PC-3 (cell line): ENCODE measurements around the gene PPP1R1B.

Source experiments
- EZH2phosphoT487 ChIP-seq: fragments of 300-600 bp; sonication (generic); IDR thresholded peaks from 2 replicates; pipeline ENCODE4 v1.6.1; 2018; ENCODE audit warnings: mild to moderate bottlenecking, antibody characterized with exemption, low read length, borderline replicate concordance
- TF ChIP-seq, protein P1 (sequence below): fragments of 300-600 bp; sonication (generic); conservative IDR thresholded peaks from 2 replicates; pipeline ENCODE4 v1.5.1; 2017; ENCODE audit warnings: antibody characterized with exemption, low read depth, mild to moderate bottlenecking, low read length

DNA sequence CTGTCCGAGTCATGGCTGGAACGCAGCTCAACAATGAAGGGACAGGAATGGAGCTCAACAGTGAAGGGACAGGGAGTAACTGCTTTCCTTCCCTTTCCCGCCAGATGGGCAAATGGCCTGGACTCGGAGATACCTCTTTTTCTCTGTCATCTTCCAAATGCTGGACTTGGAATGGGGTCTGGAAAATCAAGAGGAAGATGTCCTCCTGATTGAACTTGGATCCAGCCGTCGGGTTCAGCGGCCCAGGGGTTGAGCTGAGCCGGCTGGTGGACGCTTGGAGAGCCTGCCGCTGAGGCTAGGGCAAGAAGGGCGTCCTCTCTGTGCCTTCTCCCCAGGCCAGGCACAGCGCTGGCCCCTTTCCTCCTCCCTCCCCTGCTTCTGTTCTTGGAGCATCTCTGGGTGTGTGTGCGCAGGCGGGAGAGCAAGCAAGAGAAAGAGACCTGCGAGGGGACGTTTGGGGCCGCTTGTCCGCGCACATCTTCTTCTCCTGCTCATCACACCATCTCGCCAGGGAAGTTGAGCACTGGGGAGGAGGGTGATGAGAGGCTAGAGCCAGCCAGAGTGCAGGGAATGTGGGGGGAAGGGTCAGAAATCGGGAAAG, 25.7 kb upstream of the PPP1R1B start:
- TF ChIP-seq, protein P1, sequence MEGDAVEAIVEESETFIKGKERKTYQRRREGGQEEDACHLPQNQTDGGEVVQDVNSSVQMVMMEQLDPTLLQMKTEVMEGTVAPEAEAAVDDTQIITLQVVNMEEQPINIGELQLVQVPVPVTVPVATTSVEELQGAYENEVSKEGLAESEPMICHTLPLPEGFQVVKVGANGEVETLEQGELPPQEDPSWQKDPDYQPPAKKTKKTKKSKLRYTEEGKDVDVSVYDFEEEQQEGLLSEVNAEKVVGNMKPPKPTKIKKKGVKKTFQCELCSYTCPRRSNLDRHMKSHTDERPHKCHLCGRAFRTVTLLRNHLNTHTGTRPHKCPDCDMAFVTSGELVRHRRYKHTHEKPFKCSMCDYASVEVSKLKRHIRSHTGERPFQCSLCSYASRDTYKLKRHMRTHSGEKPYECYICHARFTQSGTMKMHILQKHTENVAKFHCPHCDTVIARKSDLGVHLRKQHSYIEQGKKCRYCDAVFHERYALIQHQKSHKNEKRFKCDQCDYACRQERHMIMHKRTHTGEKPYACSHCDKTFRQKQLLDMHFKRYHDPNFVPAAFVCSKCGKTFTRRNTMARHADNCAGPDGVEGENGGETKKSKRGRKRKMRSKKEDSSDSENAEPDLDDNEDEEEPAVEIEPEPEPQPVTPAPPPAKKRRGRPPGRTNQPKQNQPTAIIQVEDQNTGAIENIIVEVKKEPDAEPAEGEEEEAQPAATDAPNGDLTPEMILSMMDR, result no peak
- no peak for TF ChIP-seq EZH2phosphoT487
